GM19351 (cell line): ENCODE data around the gene BCKDHA.
"Not testable (repeated sequence)": the region's sequence is repeated elsewhere in the genome, so short reads cannot be mapped to it uniquely, and the experiment has no call there.

Experiments
- ATAC-seq: cut with Tn5 transposase; IDR thresholded peaks from one replicate; pipeline ENCODE4 v1.9.1; 2021; ENCODE audit warnings: mild to moderate bottlenecking, moderate library complexity; ENCODE audit not compliant: unreplicated experiment

The BCKDHA gene

DNA sequence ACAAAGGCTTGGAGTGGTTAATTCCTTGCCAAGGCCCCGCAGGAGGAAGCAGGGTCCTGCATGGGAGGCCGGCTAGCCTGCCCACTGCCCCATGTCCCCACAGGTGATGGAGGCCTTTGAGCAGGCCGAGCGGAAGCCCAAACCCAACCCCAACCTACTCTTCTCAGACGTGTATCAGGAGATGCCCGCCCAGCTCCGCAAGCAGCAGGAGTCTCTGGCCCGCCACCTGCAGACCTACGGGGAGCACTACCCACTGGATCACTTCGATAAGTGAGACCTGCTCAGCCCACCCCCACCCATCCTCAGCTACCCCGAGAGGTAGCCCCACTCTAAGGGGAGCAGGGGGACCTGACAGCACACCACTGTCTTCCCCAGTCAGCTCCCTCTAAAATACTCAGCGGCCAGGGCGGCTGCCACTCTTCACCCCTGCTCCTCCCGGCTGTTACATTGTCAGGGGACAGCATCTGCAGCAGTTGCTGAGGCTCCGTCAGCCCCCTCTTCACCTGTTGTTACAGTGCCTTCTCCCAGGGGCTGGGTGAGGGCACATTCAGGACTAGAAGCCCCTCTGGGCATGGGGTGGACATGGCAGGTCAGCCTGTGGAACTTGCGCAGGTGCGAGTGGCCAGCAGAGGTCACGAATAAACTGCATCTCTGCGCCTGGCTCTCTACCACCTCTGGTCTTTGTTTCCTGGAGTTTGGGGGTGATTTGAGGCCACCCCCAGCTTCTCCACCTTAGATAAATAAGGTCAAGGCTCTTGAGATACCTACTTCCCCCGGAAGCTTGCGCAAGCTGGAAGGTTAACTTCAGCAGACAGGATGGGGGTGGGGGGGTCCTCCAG, 26.9 kb downstream of the BCKDHA start:
- no peak for ATAC-seq

DNA sequence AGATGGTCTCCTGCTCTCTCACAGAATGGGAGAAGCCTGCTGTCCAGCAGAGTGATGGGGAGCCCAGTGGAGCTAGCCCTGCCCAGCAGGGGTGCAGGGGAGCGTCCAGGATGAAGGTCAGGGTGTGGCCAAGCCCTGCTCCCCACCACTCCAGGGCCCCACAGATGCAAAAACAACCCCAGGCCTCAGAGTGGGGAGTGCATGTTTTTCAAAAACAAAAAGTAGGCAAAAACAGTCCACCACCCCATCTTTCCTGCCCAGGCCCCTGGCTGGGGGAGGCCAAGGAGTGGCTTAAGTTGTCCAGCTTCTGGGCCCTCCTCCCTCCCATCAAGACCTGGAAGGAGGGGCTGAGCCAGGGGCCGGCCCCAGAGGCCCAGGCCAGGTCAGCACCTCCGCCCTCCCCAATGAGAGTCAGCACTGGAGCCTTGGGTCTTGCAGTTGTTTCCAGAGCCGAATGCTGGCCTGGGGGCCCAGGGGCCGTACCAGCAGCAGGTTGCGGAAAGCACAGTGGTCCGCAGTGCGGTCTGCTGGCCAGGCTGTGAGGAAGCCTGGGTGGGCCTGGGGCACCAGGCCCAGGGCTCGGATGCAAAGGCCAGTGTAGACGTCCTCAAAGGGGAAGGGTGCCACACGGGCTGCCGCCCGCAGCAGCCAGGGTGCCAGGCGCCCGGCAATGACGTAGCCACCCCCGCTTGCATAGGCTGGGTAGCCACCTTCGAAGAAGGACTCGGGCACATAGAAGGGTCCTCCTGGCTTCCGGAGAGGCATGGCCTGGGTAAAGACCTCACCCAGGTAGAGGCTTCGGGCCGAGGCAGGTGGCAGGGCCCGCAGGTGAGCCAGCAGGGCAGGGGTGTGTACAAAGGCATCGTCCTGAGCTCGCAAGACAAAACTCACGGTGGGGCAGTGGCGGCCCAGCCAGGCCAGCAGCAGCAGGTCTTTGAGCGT, 27.8 kb downstream of the BCKDHA start:
- ATAC-seq: no peak

GRCh38 chr19:41426116-41426841, 28.7 kb downstream of the BCKDHA start:
- ATAC-seq: no peak

- no peak for ATAC-seq
Observed at GRCh38 chr19:41426952-41427646, 29.5 kb downstream of the BCKDHA start, which contains the start of gene B3GNT8. TSS of gene B3GNT8 (minus strand) at chr19:41427374. CDS start at chr19:41426778, 596 bp downstream.

- no peak for ATAC-seq
Observed at GRCh38 chr19:41427647-41428480, 30.2 kb downstream of the BCKDHA start.

DNA sequence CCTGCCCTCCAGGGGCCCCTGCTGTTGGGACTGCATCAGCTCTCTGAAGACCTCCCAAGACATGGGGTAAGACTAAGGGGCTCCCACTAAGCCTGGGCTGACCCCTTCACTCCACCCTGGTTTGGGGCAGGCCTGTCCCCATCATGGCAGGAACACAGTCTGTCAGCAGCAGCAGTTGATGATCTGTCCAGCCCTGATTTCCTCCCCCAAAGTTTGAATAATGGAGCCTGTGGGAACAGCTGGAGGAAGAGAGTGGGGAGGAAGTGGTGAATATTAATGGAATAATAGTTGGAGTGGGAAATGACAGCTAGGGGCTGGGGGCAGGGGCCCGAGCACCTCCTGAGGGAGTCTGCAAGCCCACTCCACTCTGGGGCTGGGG, 30.9 kb downstream of the BCKDHA start:
- no peak for ATAC-seq

DNA sequence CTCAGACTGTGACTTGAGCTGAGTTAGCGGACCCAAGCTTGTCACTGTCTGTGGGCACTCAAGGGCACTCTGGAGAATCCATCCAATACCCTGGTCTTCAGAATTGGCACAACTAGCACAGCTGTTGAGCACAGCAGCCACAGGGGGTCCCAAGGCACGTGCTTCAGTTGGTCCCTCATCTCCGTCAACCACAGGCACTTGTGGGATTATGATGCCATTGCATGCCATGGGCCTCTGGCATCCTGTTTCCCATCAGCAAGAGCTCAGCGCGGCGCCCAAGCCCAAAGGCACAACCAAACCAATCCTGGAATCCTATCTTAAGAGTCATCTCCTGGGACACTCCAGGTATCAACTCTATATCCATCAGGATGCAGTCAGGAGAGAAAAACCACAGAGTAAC, 33.3 kb downstream of the BCKDHA start:
- no peak for ATAC-seq

GRCh38 chr19:41431426-41432386, 34.1 kb downstream of the BCKDHA start:
- ATAC-seq: no peak

GRCh38 chr19:41433171-41433570, 35.6 kb downstream of the BCKDHA start:
- ATAC-seq: no peak

GRCh38 chr19:41434450-41434849, 36.8 kb downstream of the BCKDHA start:
- no peak for ATAC-seq

DNA sequence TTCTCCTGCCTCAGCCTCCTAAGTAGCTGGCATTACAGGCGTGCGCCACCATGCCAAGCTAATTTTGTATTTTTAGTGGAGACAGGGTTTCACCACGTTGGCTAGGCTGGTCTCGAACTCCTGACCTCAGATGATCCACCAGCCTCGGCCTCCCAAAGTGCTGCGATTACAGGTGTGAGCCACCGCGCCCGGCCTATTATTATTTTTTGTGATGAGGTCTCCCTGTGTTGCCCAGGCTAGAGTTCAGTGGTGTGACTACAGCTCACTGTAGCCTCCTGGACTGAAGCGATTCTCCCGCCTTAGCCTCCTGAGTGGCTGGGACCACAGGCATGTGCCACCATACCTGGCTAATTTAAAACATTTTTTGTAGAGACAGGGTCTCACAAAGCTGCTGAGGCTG, 37.8 kb downstream of the BCKDHA start:
- ATAC-seq: not testable (repeated sequence)

- ATAC-seq: no peak
Observed at GRCh38 chr19:41435936-41436673, 38.5 kb downstream of the BCKDHA start.

- ATAC-seq: no peak
Observed at GRCh38 chr19:41436674-41436951, 39.0 kb downstream of the BCKDHA start.

DNA sequence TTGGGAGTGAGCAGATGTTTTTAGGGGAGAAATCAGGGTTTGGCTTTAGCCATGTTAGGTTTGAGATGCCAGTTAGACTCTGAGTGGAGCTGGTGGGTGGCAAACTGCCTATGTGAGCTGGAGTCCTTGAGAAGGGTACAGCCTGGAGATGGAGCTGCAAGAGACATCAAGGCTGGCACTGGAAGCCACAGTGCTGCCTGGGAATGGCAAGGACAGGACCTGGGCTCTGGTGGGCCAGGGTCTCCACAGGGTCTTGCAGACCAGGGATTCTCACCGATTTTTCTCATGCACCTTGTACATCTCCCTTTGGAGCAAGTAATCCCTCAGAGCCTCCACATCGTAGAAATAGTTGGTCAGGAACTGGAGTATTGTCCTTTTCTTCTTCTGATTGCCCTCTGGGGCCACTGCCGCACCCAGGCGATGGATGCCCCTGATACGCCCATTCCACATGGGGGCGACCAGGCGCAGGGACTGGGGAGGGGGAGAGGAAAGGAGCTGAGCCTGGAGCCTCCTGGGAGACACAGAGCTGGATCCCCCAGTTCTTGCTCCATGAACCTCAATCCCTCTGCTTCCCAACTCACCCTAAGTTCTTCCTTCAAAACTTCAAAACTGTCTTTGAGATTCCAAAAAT, 40.4 kb downstream of the BCKDHA start:
- no peak for ATAC-seq

GRCh38 chr19:41439441-41440222, 42.0 kb downstream of the BCKDHA start, which contains the start of gene DMAC2:
TSS of gene DMAC2 (minus strand) at chr19:41439912. CDS start at chr19:41439899, 13 bp downstream.
- ATAC-seq: peak; percentile 89

GRCh38 chr19:41441321-41441945, 43.8 kb downstream of the BCKDHA start:
- ATAC-seq: no peak
